Neural progenitor cell (in vitro differentiated cells): ENCODE data around the gene SAMHD1.

Experiments
- EZH2 ChIP-seq: fragments of 200-600 bp; sonication (generic); IDR thresholded peaks from 2 replicates; pipeline ENCODE4 v1.6.1; 2017; ENCODE audit warnings: antibody characterized with exemption, mild to moderate bottlenecking, moderate library complexity
- TF ChIP-seq, protein P1 (sequence below): fragments of 200-600 bp; sonication (generic); IDR thresholded peaks from 2 replicates; pipeline ENCODE4 v1.5.1; 2017; ENCODE audit warnings: antibody characterized with exemption, mild to moderate bottlenecking

DNA sequence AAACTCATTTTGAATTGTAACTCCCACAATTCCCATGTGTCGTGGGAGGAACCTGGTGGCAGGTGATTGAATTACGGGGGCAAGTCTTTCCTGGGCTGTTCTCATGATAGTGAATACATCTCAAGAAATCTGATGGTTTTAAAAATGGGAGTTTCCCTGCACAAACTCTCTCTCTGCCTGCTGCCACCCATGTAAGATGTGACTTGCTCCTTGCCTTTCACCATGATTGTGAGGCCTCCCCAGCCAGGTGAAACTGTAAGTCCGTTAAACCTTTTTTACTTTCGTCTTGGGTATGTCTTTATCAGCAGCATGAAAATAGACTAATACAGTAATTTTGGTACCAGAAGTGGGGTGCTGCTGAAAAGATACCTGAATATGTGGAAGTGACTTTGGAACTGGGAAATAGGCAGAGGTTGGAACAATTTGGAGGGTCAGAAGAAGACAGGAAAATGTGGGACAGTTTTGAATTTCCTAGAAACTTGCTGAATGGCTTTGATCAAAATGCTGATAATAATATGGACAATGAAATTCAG, 41.4 kb upstream of the SAMHD1 start:
- no peak for TF ChIP-seq EZH2
- TF ChIP-seq, protein P1, sequence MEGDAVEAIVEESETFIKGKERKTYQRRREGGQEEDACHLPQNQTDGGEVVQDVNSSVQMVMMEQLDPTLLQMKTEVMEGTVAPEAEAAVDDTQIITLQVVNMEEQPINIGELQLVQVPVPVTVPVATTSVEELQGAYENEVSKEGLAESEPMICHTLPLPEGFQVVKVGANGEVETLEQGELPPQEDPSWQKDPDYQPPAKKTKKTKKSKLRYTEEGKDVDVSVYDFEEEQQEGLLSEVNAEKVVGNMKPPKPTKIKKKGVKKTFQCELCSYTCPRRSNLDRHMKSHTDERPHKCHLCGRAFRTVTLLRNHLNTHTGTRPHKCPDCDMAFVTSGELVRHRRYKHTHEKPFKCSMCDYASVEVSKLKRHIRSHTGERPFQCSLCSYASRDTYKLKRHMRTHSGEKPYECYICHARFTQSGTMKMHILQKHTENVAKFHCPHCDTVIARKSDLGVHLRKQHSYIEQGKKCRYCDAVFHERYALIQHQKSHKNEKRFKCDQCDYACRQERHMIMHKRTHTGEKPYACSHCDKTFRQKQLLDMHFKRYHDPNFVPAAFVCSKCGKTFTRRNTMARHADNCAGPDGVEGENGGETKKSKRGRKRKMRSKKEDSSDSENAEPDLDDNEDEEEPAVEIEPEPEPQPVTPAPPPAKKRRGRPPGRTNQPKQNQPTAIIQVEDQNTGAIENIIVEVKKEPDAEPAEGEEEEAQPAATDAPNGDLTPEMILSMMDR = no peak
